Measurements from ENCODE around the gene NR1H3. TPM values are rescaled to one million over a fixed set of nuclear protein-coding genes. Genes with fewer than 3 reads are reported as not detected.

NR1H3 gene
- total and polyA plus RNA-seq, 4 donors: 35.0 to 62.0 (median 57.0) TPM

- H3K9me3 ChIP-seq (ENCODE audit: control insufficient read depth in 4 of 4, insufficient read depth in 3 of 4, low read length in 3 of 4): no peaks in the 10 kb centered on the region
- H3K36me3 ChIP-seq (ENCODE audit: control insufficient read depth in 4 of 4, insufficient read depth in 4 of 4, low read length in 4 of 4): peaks cover 9 to 26% (median 12%) of the 10 kb centered on the region in 4 donors
- ATAC-seq (ENCODE audit: insufficient read depth, low FRiP score) (peak; percentile 19), DNase-seq (no peak)
- 0 to 1% methylated on average over 7 of the region's 7 CpGs for WGBS, 2 donors
- H3K9ac ChIP-seq (ENCODE audit: insufficient read depth in 1 of 2, low read length in 2 of 2): peak overlapping the region; percentile 82 to 86
- H3K27me3 ChIP-seq (ENCODE audit: control insufficient read depth in 3 of 3, insufficient read depth in 3 of 3, low read length in 2 of 3): no peaks in the 10 kb centered on the region
- H3K27ac ChIP-seq (ENCODE audit: low read depth in 1 of 2, low read length in 1 of 2): peak overlapping the region; percentile 76 to 94
- H3K4me3 ChIP-seq: peak overlapping the region; percentile 92
- no peak for TF ChIP-seq CTCF (IDR thresholded peaks at IDR 0.05; ENCODE audit: control extremely low read depth, extremely low read depth)
- peaks cover 0 to 19% (median 10%) of the 10 kb centered on the region in 5 donors for H3K4me1 ChIP-seq (ENCODE audit: control insufficient read depth in 5 of 5, insufficient read depth in 5 of 5, low read length in 5 of 5)
Measured at GRCh38 chr11:47248304-47248663, 9.5 kb upstream of the NR1H3 start.

DNA sequence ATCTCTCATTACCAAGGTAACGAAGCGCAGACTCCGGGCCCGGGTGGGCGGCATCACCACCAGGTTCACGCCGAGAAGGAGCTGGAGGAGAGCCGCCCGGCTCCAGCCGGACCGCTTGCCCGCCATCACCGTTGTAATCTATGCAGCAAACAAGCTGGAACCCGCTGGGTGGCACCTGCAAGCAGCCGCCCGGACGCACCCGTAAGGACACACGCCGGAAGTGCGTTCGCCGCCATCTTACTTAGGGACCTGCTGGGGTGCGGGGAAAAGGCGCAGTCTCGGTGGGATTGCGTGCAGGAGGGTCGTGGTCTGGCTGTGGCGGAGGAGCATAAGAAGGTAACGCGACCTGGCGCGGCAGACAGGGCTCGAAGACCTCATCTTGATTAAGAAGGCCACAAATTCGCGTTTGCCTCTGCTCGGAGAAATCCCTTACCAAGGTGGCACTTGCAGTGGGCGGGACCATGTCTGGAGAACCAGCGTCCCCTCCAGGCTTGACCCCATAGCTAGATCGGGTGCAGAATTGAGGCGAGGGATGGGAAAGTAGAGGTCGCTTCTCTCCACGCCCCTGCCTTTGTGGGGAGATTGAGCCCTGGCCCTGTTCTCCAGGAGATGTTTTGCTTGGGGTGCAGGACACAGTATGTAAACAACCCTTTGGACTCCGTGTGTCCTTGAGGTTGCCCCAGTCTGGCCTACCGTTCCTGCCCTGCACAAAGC lies 9.0 kb upstream of the NR1H3 start, which contains the start of gene ACP2:
Gene ACP2 (minus strand): TSS at position 151 of the 714 bp plus-strand sequence. CDS start 25 bp downstream, at position 126.
- TF ChIP-seq CTCF (IDR thresholded peaks at IDR 0.05; ENCODE audit: control extremely low read depth, extremely low read depth): no peak
- ATAC-seq (ENCODE audit: insufficient read depth, low FRiP score): peak; percentile 92
- H3K9ac ChIP-seq (ENCODE audit: insufficient read depth in 1 of 2, low read length in 2 of 2): peak within 1 kb of the TSS; percentile 82 to 86
- H3K27ac ChIP-seq (ENCODE audit: low read depth in 1 of 2, low read length in 1 of 2): peak within 1 kb of the TSS; percentile 76 to 94
- H3K4me3 ChIP-seq: peak within 1 kb of the TSS; percentile 92
- peak; percentile 92 to 94 (median 93) for DNase-seq
- H3K27me3 ChIP-seq (ENCODE audit: control insufficient read depth in 3 of 3, insufficient read depth in 3 of 3, low read length in 2 of 3): no peaks in the 10 kb centered on the region
- peaks cover 9 to 25% (median 13%) of the 10 kb centered on the region in 4 donors for H3K36me3 ChIP-seq (ENCODE audit: control insufficient read depth in 4 of 4, insufficient read depth in 4 of 4, low read length in 4 of 4)
- H3K9me3 ChIP-seq (ENCODE audit: control insufficient read depth in 4 of 4, insufficient read depth in 3 of 4, low read length in 3 of 4): no peaks in the 10 kb centered on the region
- peaks cover 0 to 22% (median 10%) of the 10 kb centered on the region in 5 donors for H3K4me1 ChIP-seq (ENCODE audit: control insufficient read depth in 5 of 5, insufficient read depth in 5 of 5, low read length in 5 of 5)
- 0% methylated on average over 45 of the region's 45 CpGs for WGBS, 2 donors

- Histone ChIP-seq H3K9me3 (ENCODE audit: control insufficient read depth in 4 of 4, insufficient read depth in 3 of 4, low read length in 3 of 4) (no peaks in the 10 kb centered on the region), H3K36me3 (ENCODE audit: control insufficient read depth in 4 of 4, insufficient read depth in 4 of 4, low read length in 4 of 4) (peaks cover 8 to 25% (median 13%) of the 10 kb centered on the region in 4 donors), H3K9ac (ENCODE audit: insufficient read depth in 1 of 2, low read length in 2 of 2) (peak overlapping the region; percentile 24 to 82), H3K4me1 (ENCODE audit: control insufficient read depth in 5 of 5, insufficient read depth in 5 of 5, low read length in 5 of 5) (peaks cover 1 to 27% (median 14%) of the 10 kb centered on the region in 5 donors), H3K27me3 (ENCODE audit: control insufficient read depth in 3 of 3, insufficient read depth in 3 of 3, low read length in 2 of 3) (no peaks in the 10 kb centered on the region), H3K27ac (ENCODE audit: low read depth in 1 of 2, low read length in 1 of 2) (peak overlapping the region; percentile 76 to 94), H3K4me3 (peak overlapping the region; percentile 92)
- WGBS, 2 donors: 66 to 71% methylated on average over 3 of the region's 3 CpGs
- DNase-seq (no peak), ATAC-seq (ENCODE audit: insufficient read depth, low FRiP score) (no peak)
- TF ChIP-seq CTCF (IDR thresholded peaks at IDR 0.05; ENCODE audit: control extremely low read depth, extremely low read depth): no peak
Measured at GRCh38 chr11:47249378-47249715, 8.4 kb upstream of the NR1H3 start.
